ENCODE measurements around the gene TIMM22. TPM values are rescaled to one million over a fixed set of nuclear protein-coding genes. Genes with fewer than 3 reads are reported as not detected.

Gene TIMM22
- total and polyA plus RNA-seq, 8 donors: 0.29 to 22.6 (median 8.7) TPM

DNA sequence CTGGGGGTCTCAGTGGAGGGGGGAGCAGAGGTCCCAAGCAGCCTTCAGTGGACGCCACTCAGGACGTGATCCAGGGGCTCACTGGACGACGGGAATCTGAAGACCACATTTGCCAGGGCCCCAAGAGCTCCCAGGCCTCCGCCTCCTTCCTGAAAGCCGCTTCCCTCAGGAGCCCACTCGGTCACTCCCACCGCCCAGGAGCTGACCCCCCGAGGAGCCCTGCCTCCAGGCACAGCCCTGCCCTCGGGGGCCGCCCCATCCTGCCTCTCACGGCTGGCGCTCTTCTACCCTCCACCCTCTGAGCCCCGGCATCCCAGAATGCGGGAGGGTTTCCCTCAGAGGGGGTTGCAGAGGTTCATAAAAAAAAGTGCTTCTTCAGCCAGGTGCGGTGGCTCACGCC, 24.2 kb downstream of the TIMM22 start:
- H3K9me3 ChIP-seq: no peaks in the 10 kb centered on the region
- no peak overlapping the region for H3K4me3 ChIP-seq
- 84 to 91% (median 91%) methylated on average over 15 to 17 of the region's 17 CpGs for WGBS, 5 donors
- no peak for DNase-seq
- peak overlapping the region in 3 of 5 donors; percentile 74 to 85 (median 82) for H3K27ac ChIP-seq
- TF ChIP-seq POLR2AphosphoS5 (IDR thresholded peaks at IDR 0.05): no peak
- no peak for TF ChIP-seq EP300 (IDR thresholded peaks at IDR 0.05)
- TF ChIP-seq, protein P1, sequence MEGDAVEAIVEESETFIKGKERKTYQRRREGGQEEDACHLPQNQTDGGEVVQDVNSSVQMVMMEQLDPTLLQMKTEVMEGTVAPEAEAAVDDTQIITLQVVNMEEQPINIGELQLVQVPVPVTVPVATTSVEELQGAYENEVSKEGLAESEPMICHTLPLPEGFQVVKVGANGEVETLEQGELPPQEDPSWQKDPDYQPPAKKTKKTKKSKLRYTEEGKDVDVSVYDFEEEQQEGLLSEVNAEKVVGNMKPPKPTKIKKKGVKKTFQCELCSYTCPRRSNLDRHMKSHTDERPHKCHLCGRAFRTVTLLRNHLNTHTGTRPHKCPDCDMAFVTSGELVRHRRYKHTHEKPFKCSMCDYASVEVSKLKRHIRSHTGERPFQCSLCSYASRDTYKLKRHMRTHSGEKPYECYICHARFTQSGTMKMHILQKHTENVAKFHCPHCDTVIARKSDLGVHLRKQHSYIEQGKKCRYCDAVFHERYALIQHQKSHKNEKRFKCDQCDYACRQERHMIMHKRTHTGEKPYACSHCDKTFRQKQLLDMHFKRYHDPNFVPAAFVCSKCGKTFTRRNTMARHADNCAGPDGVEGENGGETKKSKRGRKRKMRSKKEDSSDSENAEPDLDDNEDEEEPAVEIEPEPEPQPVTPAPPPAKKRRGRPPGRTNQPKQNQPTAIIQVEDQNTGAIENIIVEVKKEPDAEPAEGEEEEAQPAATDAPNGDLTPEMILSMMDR (IDR thresholded peaks at IDR 0.05): no peak
- TF ChIP-seq POLR2A (IDR thresholded peaks at IDR 0.05): no peak
- peaks cover 0 to 34% (median 23%) of the 10 kb centered on the region in 4 donors for H3K36me3 ChIP-seq
- intact Hi-C loops (cut with DNase I; ENCODE audit: low total_unique reads): no loop called here
- peaks cover 18 to 46% (median 37%) of the 10 kb centered on the region in 4 donors for H3K4me1 ChIP-seq
- H3K27me3 ChIP-seq: no peaks in the 10 kb centered on the region

DNA sequence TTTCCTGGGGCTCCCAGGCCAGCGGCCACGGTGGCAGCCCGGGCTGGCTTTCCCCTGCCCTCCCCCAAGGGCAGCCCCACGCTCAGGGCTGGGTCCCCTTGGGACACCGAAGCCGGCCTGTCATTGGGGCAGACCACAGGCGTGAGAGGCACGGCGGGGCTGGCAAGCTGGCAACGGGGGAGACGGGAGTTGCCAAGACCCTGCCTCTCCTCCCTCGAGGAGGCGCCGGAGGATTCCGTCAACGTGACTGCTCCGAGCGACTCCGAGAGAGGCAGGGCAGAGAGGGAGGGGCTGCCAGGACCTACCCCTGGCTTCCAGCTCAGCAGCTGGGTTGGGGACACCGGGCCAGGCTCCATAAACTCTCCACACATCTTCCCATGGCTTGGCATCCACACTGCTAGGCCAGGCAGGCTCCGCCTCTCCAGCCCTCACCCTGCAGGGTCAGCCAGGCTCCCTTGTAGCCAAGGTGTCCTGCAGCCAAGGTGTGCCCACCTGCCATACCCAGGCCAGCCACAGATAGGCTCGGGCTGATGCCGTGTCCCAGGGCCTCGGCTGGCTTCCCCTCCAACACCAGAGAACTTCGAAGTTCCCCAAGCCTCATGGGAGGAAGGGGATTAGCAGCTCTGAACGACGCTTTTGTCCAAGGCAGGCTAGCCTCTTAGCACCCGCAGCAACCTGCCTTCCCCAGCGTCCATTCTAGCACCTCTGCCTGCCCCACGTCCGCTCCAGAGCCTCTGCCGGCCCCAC, 25.5 kb downstream of the TIMM22 start:
- no peak for DNase-seq
- TF ChIP-seq POLR2AphosphoS5 (IDR thresholded peaks at IDR 0.05) (no peak), POLR2A (IDR thresholded peaks at IDR 0.05) (no peak), EP300 (IDR thresholded peaks at IDR 0.05) (no peak)
- TF ChIP-seq, protein P1 (IDR thresholded peaks at IDR 0.05): no peak
- peaks cover 18 to 46% (median 37%) of the 10 kb centered on the region in 4 donors for H3K4me1 ChIP-seq
- intact Hi-C loops (cut with DNase I; ENCODE audit: low total_unique reads): no loop called here
- no peak overlapping the region for H3K4me3 ChIP-seq
- H3K27ac ChIP-seq: peak overlapping the region in 2 of 5 donors; percentile 6 to 38
- H3K36me3 ChIP-seq: peaks cover 0 to 41% (median 30%) of the 10 kb centered on the region in 4 donors
- 76 to 86% (median 82%) methylated on average over 16 to 32 of the region's 32 CpGs for WGBS, 5 donors
- H3K9me3 ChIP-seq: no peaks in the 10 kb centered on the region
- H3K27me3 ChIP-seq: no peaks in the 10 kb centered on the region

DNA sequence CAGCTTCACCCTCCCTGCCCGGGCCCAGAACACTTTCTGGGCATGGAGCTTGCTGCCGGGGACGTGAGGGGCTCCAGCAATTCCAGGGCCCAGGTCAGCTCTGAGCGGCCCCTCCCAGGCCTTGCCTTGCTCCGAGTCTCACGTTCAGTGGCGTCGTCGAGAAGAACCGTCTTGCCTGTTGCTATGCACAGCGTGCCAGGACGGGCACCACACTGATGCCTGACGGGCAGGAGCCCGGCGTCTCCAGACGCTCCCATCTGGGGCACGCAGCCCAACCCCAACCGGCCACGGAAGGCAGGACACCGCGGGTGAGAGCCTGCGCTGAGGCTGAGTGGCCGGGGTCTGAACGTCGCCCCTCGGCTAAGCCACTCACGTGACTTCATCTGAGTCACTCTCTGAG, 27.1 kb downstream of the TIMM22 start:
- Histone ChIP-seq H3K36me3 (peaks cover 0 to 51% (median 34%) of the 10 kb centered on the region in 4 donors), H3K9me3 (no peaks in the 10 kb centered on the region), H3K27ac (no peak overlapping the region), H3K4me3 (no peak overlapping the region), H3K27me3 (no peaks in the 10 kb centered on the region), H3K4me1 (peaks cover 14 to 42% (median 32%) of the 10 kb centered on the region in 4 donors)
- WGBS, 5 donors: 92 to 95% (median 93%) methylated on average over 27 of the region's 27 CpGs
- no peak for TF ChIP-seq POLR2A (IDR thresholded peaks at IDR 0.05)
- no peak for TF ChIP-seq EP300 (IDR thresholded peaks at IDR 0.05)
- TF ChIP-seq, protein P1 (IDR thresholded peaks at IDR 0.05): no peak
- TF ChIP-seq POLR2AphosphoS5 (IDR thresholded peaks at IDR 0.05): no peak
- no peak for DNase-seq
- intact Hi-C loops (cut with DNase I; ENCODE audit: low total_unique reads): no loop called here

DNA sequence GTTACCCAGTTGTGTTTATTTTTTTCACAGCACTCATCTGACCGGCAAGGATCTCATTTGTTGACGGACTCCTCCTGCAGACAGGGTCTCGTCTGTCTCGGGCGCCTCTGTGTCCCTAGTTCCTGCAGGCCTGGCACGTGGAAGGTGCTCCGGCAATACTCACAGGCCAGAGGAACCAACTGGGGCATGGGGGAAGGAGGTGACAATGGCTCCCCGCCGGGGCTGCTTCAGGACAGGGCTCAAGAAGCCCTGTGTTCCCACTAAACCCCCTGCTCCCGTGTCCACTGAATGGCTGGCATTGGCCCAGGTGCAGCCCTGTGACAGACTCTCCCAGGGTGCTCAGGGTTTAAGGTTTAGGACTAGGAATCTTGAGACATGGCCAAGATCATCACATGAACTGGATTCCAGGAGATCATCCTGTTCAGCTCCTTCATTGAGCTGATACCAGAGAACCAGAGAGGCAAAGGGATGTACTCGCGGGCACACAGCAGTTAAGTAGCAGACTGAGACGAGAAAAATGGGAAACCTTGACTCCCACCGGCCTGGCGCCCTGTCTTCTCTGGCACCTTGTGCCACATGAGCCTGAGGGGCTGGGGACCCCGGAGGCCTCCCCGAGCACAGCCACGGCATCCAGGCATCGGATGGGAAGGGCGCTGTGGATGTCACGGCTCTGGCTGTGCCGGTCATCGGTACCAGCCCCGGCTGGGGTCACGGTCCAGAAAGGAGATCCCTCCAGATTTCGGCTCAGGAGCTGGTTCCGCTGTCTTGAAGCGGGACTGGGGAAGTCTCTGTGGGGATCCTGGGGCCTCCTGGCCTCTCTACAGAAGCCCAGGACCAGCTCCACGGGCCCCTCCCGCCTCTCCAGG, 29.0 kb downstream of the TIMM22 start:
- Histone ChIP-seq H3K27ac (no peak overlapping the region), H3K4me3 (no peak overlapping the region), H3K9me3 (no peaks in the 10 kb centered on the region), H3K4me1 (peaks cover 17 to 42% (median 32%) of the 10 kb centered on the region in 4 donors), H3K27me3 (no peaks in the 10 kb centered on the region), H3K36me3 (peaks cover 0 to 47% (median 31%) of the 10 kb centered on the region in 4 donors)
- WGBS, 5 donors: 86 to 92% (median 89%) methylated on average over 26 to 30 of the region's 30 CpGs
- intact Hi-C loops (cut with DNase I; ENCODE audit: low total_unique reads): no loop called here
- TF ChIP-seq POLR2A (IDR thresholded peaks at IDR 0.05): no peak
- DNase-seq: no peak

Data from stomach (tissue), 9 donors.